ENCODE data around the gene BEND2.
"Not testable (repeated sequence)": the region's sequence is repeated elsewhere in the genome, so short reads cannot be mapped to it uniquely, and the experiment has no call there.

BEND2 gene

GRCh38 chrX:18220786-18221185 lies at the start of gene BEND2:
TSS of gene BEND2 (minus strand) at chrX:18220886. CDS start at chrX:18220750, 136 bp downstream.
- no peak for DNase-seq (ENCODE audit: low spot score)

- DNase-seq (ENCODE audit: low spot score): no peak
Observed at GRCh38 chrX:18255059-18255458, 34.4 kb upstream of the BEND2 start.

DNA sequence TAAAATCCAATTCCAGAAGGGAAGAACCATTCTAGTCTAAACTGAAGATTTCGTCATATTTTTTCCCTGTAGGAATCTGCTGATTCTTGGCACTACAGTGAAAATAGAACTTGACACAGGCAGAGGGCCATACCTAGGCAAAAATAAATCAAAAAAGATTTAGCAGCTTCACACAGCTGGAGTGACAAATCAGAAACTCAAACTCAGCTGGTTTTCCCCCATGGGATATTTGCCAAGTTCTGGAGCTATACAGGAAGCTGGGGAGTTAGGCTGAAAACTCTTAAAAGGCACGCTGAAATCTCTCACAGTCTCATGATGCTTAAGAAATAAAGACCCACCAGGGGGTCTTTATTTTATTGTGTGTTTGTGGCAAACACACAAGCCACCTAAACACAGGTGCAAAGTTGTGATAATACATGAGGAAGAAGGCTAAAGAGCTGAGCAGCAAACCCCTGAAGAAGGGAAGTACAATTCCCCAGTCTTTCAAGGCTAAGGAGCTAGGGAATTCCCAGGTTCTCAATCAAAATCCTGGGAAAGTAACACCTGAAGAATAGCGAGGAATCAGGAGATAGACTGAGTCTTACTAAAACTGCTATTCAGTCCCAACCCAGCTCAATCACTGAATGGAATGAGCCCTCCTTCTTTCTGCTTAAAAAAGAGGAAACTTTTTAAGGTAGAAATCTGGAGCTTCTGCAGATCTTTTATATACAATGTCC lies 32.1 kb upstream of the BEND2 start:
- DNase-seq (ENCODE audit: low spot score): no peak

DNA sequence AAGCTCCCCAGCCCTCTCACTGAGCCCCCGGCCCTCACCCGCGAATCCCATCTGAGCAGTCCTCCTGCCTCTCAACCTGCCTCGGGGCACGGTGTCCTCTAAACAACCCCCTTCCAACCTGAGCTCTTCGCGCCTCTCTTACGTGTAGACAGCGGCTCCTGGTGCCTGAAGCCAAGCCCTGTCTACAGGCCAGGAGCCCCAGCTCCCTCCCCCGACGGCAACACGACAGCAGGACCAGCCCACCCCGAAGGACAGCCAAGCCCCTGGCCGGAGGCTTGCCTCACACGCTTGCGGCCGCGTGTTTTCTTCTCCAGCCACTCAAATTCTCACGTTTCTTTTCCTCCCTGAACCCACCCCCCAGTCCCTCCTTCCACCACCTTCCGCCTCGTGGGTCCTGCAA lies 9.0 kb upstream of the BEND2 start:
- DNase-seq (ENCODE audit: low spot score): not testable (repeated sequence)

DNA sequence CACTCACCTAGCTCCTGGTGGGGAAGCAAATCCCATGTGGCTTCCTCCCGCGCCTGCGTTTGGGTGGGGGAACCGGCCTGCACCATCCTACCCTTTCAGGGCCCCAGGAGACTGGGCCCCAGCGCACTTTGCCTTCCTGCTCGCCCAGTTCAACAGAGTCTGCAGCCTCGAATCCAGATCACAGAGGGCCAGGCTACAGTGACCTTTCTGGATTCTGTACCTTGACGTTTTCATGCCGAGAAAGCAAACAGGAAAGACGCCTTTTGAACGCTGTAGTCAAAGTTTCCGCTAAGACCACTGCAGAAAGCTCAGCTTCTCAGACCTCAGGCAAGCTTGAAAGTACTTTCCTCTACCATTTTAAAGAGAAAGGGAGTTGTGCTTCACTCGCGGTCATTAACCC lies 7.4 kb upstream of the BEND2 start:
- DNase-seq (ENCODE audit: low spot score): no peak

- no peak for DNase-seq (ENCODE audit: low spot score)
Observed at GRCh38 chrX:18227458-18227857, 6.8 kb upstream of the BEND2 start.

GRCh38 chrX:18210470-18210869 lies 10.2 kb downstream of the BEND2 start:
- DNase-seq (ENCODE audit: low spot score): peak; percentile 38

- no peak for DNase-seq (ENCODE audit: low spot score)
Observed at GRCh38 chrX:18206657-18207056, 14.0 kb downstream of the BEND2 start.

DNA sequence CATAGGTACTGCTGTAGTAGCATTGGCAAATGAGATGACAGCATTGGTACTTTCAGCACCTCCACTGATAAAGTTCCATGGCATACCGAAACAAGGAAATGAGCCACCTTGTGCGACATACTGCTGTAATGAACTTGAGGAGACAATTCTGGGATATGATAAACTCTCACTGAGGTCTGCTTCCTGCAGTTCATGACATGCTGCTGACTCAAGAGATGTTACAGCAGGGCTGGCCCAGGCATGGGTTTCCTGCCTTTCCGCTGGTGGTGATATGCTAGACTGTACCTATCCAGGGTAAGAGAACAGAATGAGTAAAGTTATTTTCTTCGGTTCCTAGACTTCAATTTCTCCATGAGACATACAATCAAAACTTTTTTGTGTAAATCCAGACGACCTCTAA lies 17.1 kb downstream of the BEND2 start:
- DNase-seq (ENCODE audit: low spot score): no peak

DNA sequence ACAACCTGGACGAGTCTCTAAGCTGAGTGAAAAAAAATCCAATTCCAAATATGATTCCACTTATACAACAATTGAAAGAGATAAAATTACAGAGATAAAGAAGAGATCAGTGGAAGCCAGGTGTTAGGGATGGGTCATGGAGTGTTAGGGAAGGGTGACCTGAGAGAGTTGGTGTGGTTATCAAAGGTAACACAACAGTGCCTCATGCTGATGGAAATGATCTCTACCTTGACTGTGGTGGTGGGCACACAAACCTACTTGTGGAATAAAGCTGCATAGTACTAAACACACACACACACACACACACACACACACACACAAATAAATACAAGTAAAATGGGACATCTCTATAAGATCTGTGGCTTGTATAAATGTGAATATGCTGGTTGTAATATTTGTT lies 26.0 kb downstream of the BEND2 start:
- DNase-seq (ENCODE audit: low spot score): no peak

DNA sequence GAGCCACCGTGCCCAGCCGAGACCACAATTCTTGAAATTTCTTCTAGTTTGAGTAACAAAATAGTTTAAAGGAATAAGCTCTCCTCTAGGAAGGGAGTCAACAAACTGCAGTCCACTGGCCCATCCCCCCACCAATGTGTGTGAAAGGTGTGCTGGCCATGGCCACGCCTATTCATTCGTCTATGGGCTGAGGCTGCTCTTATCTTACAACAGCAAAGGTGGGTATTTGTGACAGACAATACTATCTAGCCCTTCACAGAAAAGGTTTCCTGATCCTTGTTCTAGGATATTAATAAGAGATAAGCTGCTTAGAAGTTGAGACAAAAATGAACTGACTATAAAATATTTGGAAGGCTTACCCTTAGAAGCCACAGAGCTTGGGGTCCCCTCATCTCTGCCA lies 41.2 kb downstream of the BEND2 start:
- DNase-seq (ENCODE audit: low spot score): no peak

DNA sequence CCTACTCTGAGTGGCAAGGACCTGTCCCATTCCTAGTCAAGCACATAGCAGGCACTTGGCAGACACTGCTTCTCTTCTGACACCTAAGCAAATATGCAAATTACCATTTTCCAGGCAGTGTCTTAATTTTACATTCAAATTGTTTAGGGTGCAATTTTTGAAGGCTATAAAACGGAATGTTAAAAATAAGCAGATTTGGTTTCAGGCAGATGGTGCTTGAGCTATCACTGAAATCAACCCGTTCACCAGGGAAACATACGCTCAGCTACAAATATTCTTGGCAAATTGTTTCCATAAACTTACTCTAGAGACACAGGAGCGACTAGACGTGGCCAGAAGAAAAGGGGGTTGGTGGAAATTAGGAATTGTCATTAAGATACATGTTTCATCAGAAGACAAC lies 45.7 kb downstream of the BEND2 start:
- no peak for DNase-seq (ENCODE audit: low spot score)

DNA sequence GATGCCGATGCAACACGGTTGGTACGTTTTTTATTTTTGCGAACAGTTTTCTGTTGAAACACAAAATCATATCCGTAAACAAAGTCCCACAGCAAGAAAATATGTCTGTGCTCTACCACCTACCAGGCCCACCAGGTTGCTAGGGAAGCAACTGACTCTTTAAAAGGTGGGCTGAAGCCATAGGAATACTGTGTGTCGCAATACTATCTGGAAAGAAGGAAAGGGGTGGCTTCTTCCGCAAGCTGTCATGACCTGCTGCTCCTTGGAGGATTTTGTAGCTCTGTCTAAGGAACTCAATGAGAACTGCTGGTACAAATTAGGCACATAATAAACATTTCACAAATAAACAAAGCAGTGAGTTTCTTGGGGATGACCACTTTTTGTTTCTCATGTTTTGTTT lies 46.5 kb downstream of the BEND2 start:
- no peak for DNase-seq (ENCODE audit: low spot score)

DNA sequence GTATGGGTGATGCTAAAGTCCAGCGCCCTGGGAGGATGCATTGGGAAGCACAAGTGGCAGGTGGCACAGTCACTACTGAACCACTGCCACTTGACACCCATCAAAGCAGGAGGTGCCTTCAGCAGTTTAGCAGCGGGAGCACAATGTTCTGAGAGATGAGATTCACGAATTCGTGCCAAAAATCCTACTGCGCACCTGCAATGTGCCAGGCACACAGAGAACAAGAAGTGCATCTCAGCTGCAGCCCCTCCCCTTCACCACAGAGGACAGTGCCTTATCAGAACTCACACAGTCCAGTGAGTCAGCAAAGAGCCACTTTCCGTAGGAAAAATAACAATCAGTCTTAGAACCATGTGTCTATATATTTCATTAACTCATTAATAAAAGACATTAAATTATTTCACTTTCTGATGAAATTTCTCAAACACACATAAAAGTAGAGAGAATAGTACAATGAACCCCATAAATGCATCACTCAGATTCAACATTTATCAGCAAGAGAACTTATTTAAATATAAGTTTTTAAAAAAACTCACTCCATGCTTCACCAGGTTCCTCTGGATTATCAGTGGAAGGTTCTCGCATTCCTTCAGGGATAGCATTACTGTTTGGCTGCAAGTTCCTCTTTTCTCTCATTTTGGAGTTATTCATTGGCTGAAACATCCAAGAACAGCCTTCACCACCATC lies 47.0 kb downstream of the BEND2 start:
- no peak for DNase-seq (ENCODE audit: low spot score)

DNA sequence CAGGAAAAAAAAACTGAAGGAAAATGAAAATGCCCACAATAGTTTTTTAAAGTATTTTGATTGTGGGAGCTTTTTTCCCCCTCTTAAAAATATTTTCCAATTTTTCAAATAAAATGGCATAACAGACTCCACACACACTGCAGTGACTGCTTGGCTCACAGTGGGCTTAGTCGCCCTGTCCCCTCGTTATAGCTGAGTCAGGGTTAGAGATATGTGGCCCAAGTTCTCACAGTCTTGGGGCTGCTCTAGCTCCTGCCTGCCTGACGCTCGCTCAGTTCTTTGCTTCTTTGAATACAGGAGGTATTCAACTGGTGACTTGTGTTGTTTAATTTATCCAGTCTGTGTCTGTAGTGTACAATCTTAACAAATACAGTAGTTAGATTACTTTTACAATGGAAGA lies 47.7 kb downstream of the BEND2 start:
- DNase-seq (ENCODE audit: low spot score): no peak

DNA sequence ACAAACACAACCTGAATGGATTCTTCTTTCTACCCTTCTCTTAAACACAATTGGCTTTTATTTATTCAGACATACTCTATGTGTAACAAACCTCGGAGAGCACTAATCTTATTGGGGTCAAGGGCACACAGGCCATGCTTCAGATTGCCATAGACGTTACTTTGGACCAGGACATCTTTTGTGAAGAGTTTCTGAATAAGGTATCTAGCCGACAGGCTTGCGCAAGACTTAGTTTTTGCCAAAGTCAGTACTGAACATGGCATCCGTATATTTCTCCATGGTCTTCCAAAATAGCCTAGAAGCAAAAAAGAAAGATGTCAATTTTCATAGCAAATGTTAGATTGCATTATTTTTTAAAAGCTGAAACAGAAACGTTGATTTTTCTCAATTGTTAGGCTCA lies 49.8 kb downstream of the BEND2 start:
- no peak for DNase-seq (ENCODE audit: low spot score)

- DNase-seq (ENCODE audit: low spot score): no peak
Observed at GRCh38 chrX:18166068-18166467, 54.6 kb downstream of the BEND2 start.

DNA sequence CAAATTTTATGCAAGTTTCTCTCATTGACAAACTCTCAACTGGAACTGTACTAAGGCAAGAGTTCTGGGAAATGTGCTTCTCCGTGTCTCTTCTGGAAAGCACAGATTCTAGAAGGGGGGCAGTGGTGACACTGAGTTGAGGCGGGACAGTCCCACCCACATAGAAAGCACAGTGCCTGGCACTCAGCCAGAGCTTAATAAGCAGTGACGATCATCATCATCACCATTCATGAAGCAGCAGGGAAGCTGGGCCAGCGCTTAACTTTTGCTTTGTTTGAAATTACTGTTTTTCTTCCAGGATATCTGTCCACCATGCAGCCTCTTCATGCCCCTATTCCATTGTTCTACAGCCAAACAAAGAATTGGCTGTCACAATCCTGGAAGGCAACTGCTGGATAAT lies 60.3 kb downstream of the BEND2 start:
- peak; percentile 1 for DNase-seq (ENCODE audit: low spot score)

DNA sequence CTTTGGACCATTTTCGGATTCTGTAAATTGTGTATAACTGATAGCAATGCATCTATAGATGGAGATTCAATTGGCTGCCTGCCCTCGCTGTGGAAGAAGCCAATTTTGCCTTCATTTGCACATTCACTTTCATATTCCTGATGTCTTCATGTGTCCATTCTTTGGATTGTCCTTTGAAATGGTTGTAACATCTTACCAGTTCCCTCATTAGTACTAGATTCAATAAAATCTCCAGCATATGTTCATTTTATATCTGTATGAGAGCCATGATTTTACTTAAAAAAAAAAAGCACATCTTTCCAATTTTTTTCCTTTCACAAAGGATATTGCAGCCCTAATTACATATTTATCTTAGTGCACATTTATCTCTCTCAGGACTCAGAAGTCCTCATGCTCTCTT lies 61.7 kb downstream of the BEND2 start:
- DNase-seq (ENCODE audit: low spot score): no peak

DNA sequence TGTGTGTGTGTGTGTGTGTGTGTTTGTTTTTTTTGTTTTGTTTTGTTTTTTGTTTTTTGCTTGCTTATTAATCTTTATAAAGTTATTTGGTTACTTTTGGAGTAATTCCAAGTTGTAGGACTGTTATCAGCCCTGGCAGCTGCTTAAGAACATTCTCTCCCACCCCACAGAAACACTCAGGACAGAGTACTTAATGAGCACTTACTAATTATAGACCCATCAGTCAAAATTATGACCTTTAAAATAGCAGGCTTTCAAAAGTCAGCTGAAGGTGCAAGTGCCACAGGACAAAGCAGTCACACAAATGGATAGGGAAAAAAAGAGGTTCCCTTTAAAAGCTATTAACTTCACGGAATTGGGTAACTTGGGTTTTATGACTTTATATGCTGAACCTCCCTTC lies 69.0 kb downstream of the BEND2 start:
- DNase-seq (ENCODE audit: low spot score): no peak

- DNase-seq (ENCODE audit: low spot score): no peak
Observed at GRCh38 chrX:18151157-18151556, 69.5 kb downstream of the BEND2 start.

DNA sequence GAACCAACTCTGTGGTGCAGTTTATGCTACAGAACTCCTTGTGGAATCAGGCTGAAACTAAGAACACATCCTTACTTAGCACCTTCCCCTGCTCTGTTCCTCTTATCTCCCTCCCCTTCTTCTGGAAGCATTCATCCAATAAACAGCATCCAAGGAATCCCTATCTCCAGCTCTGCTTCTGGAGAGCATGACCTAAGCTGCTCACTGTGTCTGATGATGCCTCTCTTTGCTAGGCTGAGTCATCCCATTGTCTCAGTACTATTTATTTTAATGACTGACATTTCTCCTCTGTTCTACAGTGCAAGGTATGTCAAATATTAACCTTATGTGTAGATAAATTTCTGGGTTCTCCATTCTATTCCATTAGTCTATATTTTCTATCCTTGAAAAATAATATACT lies 71.2 kb downstream of the BEND2 start:
- DNase-seq (ENCODE audit: low spot score): no peak

- DNase-seq (ENCODE audit: low spot score): peak; percentile 1
Observed at GRCh38 chrX:18146954-18147353, 73.7 kb downstream of the BEND2 start.

GRCh38 chrX:18146009-18146408 lies 74.7 kb downstream of the BEND2 start:
- no peak for DNase-seq (ENCODE audit: low spot score)

All from pons (tissue), 1 donor.